HG03108 (cell line): ENCODE results near the gene CCL4.
A peak's percentile ranks its signal among the peaks of the same experiment; 100 is the strongest.
"Not testable (repeated sequence)": the region's sequence is repeated elsewhere in the genome, so short reads cannot be mapped to it uniquely, and the experiment has no call there.

Experiments
- ATAC-seq: cut with Tn5 transposase; IDR thresholded peaks from one replicate; pipeline ENCODE4 v1.9.1; 2021; ENCODE audit warnings: moderate library complexity; ENCODE audit not compliant: unreplicated experiment

CCL4 gene

DNA sequence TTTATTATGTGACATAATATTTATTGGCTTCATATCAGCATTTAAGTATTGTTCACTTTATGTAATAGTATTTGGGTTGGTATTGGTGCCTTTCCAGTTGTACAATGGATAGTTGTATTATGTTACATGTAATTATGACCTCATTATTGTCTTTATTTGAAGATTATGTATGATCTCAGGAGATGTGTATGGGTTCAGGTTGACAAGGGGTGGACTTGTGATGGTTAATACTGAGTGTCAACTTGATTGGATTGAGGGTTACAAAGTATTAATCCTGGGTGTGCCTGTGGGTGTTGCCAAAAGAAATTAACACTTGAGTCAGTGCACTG lies 12.0 kb downstream of the CCL4 start:
- ATAC-seq: not testable (repeated sequence)

DNA sequence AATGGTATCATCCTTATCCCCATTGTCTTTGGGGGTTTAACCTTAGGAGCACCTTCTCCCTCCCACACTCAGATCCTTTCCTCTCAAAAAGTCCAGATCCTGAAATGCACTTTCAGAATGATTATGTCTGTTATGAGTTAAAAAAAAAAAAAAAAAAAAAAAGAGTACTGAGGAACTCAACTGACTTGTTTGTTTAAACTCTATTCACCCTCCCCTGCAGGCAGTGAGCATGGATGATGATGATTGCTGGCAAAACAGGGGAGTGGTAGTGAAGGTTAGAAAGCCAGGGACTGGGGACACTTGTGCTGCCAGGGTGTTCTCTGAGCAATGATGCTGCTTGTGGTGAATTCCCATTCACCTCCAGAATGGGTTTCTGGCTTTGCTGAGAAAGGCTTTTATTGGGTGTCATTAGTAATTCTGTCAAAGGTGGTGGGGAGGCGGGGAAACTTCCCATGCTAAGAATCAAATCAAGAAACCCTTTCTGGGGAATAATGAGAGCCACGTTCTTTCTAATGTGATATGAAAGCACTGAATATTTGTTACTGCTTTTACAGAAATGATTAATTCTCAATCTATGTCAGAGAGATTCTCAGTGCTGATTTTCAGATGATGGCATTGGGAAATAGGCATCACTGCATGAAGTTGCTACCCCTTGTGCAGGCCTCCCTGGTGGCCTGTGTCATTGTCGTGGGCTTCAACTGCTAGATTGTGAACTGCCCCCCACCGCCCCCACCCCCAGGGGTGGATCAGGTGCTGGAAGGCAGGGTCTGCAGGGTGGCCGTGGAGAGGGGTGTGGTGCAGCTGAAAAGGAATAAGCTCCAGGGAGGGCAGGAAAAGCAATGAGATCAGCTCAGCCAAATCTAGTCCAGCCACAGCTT lies 14.1 kb downstream of the CCL4 start:
- no peak for ATAC-seq

DNA sequence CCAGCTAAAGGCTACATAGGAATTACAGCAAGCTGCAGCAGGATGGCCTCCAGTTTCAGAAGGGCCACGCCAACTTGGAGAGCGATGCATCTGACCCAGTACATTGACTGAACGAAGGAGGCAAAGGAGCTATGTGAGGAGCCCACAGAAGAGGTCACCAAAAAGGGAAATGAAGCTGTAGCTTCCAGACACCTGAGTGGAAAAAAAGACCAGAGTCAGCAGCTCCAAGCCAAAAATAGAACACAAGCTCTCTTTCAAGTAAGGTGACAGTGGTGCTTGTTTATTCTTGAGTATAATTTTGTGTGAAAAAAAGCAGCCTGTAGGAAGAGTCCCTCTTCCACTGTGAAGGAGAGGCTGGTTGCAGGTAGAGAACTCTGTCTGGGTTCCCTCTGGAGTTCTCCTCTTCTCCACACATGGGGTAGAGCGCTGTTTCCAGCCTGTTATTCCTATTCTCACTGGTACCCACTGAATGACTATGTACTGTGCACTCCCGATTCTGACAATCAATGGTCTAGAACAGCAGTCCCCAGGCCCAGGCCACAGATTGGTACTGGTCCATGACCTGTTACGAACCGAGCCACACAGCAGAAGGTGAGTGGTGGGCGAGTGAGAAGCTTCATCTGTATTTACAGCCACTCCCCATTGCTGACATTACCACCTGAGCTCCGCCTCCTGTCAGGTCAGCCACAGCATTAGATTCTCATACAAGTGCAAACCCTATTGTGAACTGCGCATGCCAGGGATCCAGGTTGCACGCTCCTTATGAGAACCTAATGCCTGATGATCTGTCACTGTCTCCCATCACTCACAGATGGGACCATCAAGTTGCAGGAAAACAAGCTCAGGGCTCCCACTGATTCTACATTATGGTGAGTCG lies 15.1 kb downstream of the CCL4 start:
- ATAC-seq: no peak

DNA sequence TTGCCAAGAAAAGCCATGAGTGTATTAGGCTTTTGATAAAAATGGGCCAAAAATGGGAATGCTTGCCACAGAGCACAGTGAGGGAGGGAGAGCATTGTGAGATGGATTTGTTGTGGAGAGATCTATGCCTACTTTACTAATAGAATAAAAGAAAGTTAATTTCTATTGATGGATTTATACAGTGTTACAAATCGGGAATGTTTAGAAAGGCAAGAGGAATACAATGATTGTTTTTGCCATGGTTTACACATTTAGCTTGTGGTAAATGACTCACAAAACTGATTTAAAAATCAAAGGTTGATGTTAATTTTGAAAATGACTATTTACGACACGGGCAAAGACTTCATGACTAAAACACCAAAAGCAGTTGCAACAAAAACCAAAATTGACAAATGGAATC lies 16.6 kb downstream of the CCL4 start:
- ATAC-seq: no peak

DNA sequence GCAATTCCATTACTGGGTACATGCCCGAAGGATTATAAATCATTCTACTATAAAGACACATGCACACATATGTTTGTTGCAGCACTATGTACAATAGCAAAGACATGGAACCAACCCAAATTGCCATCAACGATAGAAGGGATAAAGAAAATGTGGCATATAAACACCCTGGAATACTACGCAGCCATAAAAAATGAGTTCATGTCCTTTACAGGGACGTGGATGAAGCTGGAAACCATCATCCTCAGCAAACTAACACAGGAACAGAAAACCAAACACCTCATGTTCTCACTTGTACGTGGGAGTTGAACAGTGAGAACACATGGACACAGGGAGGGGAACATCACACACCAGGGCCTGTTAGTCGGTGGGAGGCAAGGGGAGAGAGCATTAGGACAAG lies 17.5 kb downstream of the CCL4 start:
- not testable (repeated sequence) for ATAC-seq

DNA sequence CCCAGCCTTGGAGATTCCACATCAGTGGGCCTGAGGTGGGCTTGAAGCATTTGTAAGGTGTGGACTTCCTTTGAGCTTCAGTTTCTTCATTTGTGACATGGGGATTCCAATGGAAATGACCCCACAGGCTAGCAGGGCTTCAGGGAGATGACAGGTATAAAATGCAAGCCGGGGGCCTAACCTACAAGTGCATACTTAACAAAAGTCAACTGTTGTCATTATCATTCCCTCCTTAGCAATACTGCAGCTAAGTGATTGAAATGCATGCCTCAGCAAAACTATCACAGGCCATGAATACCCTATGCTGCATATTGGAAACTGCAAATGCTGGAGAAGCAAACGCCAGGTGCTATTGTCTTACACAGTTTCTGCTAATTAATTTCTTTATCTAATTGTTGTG lies 19.8 kb downstream of the CCL4 start:
- ATAC-seq: no peak

DNA sequence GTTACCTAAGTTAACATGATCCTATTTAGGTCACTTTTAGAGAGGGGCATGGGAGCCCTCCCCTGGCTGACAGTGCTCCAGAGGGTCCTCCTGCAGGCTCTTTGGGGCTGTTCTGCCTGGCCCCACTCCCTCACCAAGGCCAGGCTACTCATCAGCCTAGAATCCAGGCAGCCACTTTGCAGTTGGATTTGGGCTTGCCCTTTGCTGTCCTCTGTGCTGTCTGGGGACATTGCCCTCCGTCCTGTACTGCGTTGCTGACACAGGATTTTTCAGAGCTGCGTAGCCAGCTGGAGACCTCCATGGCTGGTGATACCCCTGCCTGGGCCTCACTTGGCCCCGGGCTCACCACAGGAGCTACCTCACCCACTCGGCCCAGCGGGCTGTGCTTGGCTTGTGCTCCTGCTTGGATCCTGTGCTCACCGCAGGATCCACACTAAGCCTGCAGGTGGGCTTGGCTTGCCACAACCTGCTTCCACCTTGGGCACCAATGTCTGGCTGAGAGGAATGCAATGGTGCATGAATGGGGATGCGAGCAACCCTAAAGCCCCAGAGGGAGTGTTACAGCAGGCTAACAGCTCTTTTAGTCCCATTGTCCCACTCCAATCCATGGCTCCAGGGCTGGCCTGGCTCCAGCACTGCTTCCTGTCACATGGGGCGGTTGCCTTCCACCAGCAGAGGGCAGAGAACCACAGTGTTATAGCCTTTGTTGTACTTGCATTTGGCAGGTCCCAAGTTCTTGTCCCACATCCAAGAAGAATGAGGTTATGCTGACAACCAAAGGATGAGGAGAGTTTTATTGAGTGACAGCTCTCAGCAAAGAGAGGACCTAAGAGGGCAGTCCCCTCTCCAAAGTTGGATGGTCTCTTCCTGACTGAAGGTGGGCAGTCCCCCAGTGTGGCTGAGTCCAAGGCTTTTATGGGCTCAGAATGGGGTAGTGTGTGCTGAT lies 21.5 kb downstream of the CCL4 start:
- ATAC-seq: no peak

DNA sequence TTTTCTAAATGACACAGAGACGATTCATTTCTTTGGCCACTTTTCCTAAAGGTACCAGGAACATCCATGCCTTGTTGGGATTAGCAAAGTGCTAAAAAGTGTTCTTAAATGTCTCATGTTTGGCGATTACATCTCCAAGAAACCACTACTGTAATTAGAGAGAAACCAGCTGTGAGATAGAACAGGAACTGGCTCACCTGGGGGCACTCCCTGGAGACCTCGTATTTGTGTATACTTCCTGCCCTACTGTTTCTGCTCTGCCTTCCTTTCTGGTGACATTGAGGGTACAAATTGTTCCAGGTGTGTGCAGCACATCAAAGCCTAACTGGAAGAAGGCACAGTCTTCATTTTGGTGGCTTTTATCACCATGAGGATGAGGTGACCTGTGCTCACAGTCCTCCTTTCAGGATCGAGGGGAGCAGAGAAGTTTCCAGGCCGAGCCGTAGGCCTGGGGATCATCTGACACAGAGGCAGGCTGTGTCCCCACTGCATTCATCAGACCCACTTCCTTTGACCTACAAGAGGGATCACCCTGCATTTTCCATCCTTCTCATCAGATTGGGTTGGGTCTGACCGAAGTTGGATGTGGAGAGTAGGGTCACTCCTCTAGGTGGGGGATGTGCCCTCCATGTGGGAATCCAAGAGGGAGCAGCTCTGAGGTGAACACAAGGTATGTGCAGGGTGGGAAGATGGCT lies 23.7 kb downstream of the CCL4 start:
- ATAC-seq: peak; percentile 45

DNA sequence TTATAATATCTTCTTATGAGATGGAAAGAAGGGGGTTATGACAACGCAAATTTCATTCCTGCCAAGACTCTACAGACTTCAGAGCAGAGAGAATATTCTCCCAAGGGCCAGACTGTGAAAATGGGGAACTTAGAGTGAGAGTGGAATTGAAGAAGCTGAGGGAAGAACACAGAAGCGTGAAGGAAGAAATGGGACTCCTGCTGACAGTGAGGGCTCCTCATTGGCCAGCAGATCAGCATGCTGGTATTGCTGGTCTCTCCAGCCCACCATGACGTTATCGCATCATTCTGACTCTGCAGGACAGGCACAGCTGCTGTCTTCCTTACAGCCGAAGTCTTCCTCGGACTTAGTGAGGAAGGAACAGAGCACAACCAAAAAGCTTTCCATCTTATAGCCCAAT lies 24.3 kb downstream of the CCL4 start:
- ATAC-seq: no peak

DNA sequence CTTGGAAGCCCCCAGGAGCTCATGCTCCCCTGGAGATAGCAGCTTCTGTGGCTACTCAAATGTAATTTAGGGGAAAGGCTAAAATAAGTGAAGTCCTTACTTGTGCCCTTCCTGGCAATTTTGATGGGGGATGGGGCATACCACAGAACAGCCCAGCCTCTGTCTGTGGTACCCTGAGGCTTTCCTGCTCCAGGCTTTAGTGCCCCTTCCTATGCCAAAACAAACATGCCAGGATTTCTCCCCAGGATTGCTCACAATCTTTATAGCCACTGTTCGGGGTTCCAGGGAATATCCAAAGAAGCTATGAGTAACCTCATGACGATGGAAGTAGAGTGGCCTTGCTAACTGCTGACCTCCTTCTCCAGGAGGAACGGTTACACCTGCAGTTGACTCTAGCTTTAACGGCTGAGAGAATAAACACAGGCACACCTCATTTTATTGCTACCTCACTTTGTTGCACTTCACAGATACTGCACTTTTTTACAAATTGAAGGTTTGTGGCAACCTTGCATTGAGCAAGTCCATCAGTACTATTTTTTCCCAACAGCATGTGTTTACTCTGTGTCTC lies 24.9 kb downstream of the CCL4 start:
- ATAC-seq: no peak

DNA sequence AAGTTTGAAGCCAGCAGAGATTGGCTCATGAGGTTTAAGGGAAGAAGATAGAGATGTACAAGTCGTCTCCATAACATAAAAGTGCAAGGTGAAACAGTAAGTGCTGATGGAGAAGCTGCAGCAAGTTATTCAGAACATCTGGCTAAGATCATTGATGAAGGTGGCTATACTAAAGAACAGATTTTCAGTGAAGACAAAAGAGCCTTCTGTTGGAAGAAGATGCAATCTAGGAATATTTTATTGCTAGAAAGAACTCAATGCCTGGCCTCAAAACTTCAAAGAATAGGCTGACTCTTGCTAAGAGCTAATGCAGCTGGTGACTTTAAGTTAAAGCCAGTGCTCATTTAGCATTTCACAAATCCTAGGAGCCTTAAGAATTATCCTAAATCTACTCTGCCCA lies 26.0 kb downstream of the CCL4 start:
- no peak for ATAC-seq

DNA sequence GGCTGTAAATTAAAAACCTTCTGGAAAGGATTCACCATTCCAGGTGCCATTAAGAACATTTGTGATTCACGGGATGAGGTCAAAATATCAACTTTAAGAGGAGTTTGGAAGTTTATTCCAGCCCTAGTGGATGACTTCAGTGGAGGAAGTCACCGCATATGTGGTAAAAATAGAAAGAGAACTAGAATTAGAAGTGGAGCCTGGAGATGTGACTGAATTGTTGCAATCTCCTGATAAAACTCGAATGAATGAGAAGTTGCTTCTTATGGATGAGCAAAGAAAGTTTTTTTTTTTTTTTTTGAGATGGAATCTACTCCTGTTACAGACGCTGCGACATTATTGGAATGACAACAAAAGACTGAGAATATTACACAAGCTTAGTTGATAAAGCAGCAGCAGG lies 26.7 kb downstream of the CCL4 start:
- ATAC-seq: no peak

DNA sequence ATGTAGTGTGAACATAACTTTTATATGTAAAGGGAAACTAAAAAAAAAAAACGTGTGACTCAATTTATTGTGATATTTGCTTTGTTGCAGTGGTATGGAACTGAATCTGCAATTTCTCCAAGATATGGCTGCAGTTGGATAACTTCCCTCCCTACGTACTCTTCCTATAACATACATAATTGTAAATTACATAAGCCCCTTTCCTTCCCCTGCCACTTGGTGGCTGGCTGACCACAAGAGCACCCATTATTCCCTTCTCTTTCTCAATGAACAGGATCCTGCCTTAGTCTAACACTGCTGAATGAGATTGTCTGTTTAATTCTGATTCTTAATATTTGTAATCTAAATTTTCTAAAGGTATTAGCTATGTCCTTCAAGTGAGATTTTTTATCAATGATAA lies 27.8 kb downstream of the CCL4 start:
- no peak for ATAC-seq

DNA sequence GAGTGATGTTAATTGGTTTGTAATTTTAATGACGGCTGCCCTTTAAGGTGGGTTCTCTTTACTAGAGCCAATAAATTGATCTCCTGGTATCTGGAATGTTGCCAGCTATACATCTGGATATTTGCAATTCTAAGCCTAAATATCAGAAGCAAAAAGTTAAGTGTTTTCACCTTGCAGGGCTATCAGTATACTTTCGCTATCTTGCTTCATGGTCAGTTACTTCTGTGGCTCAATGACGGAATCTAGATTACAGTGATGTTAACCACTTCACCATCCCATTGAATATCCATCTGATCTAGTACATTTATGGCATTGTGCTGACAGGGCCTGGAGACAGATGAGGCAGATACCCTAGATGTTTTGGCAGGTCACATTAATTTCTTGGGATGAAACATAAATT lies 28.3 kb downstream of the CCL4 start:
- no peak for ATAC-seq

DNA sequence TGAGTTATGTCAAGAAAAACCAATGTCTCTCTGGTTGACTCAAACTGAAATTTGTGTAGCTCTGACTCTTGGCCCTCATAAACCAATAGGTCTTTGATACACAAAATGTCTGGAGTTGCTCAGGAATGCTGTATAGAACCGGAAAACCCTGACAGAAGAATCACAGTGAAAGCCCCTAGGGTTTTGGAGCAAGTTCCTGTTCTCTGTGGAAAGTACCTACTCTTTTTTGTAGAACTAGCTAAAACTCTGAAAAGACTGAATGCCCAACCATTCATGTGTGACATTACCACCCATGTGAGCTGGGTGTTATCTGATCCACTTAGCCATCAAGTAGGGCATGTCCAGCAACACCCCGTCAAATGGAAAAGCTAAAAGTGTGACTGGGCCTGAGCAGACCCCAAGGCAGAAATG lies 28.8 kb downstream of the CCL4 start:
- ATAC-seq: no peak

DNA sequence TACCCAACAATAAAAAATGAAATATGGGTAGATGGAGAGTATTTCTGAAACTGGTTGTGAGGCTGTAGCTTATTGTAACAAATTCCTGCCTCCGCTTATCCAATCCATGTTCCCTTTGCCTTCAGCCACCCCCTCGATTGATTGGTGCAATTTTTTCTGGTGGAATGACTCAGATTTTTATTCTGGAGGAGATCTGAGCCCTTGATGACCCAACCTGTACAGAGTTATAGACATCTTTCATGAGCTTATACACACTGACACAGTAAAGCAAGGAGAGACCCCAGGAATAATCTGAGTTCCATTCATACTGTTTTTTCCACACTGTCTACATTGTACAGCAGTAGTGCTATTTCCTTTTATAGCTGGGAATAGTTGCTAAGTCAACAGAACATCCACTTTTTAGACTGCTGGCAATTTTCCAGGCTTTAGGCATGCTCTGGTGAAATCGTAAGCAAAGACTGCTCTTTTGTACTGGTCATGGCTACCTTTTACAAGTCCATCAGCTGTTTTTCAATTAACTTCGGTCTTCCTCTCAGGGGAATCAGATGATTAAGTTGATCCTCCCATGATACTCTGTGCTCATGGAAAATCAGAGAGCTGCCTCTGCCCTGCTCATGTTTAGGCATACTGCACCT lies 30.1 kb downstream of the CCL4 start:
- no peak for ATAC-seq

DNA sequence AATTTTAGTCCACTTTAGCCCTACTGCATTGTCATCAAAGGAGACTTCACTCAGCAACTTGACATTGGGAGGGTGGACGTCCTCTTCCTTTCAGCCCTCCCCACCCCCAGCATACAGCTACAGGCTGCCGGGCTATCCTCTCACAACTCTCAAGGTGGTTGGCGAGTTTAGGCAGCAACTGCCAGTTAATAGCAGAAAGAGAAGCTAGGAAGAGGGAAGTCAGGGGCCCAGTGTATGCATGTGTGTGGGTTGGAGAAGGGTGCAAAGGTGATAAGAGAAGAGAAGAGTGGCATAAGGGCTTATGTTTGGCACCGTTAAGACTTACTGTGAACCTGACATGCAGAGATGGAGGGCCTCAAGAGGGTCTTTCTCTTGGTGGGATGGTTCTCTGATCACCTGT lies 31.8 kb downstream of the CCL4 start:
- ATAC-seq: no peak

DNA sequence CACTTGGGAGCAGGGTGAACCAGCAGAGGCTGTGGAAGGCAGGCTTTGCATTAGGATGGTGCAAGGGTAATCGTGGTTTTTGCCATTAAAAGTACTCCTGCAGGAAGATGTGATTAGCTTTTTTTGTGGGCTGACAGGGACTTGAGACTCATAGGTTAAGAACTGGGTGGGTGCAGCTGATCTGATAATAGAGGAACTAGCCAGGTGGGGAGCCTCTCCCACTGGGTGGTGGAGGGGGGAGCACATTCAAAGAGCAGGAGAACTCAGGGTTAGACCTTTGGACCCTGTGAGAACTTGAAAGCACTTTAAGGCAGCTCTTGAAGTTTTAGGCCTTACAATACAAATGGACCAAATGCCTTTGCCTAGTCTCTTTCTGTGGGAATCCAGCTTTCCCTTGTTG lies 32.4 kb downstream of the CCL4 start:
- ATAC-seq: no peak

DNA sequence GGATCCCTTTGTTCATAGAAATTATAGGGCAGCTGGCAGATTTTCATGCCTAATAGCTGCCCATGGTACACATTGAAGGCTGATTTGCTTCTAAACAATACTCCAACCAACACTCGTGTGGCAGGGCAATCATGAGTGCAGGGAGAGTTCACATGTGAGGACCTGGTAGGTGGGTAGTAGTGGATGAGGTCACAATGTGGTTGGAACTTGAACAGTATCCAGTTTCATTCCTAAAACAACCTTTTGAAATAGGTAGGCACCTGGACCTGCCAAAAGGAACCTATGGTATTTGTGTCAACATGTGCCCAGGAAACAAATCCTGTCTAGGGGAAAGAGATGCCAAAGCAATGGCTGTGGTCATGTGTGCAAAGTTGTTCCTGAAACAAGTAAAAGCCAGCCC lies 32.8 kb downstream of the CCL4 start:
- ATAC-seq: no peak

DNA sequence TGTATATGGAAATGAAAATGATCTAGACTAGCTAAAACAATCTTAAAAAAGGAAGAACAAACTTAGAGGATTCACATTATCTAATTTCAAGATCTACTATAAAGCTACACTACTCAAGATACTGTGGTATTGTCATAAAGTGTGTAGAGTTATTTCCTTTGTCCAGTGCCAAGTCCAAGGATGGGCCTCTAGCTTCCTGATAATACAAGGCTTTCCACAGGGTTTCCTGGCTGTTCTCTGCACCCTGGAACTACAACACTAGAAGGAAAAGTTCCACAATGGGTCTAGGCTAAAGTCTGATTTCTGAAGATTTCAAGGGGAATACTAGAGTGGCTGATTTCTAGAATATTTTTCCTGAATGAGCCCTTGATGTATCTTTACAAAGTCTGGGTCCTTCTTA lies 38.6 kb downstream of the CCL4 start:
- ATAC-seq: no peak
